Stomach smooth muscle (tissue), 2 donors: Measurements from ENCODE around the gene ECSCR.

Source experiments
- H3K27ac ChIP-seq: one replicate; pipeline ENCODE4 v1.7.0; 2013; ENCODE audit warnings: mild to moderate bottlenecking, low read length, inconsistent platforms
- H3K27me3 ChIP-seq, 2 donors: one replicate each; pipeline ENCODE4 v1.7.0; 2013; ENCODE audit warnings: low read length in 2 of 2; ENCODE audit not compliant: insufficient read depth in 2 of 2, control insufficient read depth in 1 of 2
- H3K36me3 ChIP-seq, 2 donors: one replicate each; pipeline ENCODE4 v1.7.0; 2013; ENCODE audit warnings: low read length in 2 of 2; ENCODE audit not compliant: control insufficient read depth in 2 of 2, insufficient read depth in 2 of 2
- H3K4me1 ChIP-seq: one replicate; pipeline ENCODE4 v1.7.0; 2013; ENCODE audit warnings: low read length; ENCODE audit not compliant: control insufficient read depth, insufficient read depth
- H3K4me3 ChIP-seq, 2 donors: one replicate each; pipeline ENCODE4 v1.7.0; 2013; ENCODE audit warnings: low read length in 2 of 2
- H3K9ac ChIP-seq, 2 donors: one replicate each; pipeline ENCODE4 v1.7.0; 2013; ENCODE audit warnings: low read length in 2 of 2, mild to moderate bottlenecking in 1 of 2
- H3K9me3 ChIP-seq, 2 donors: one replicate each; pipeline ENCODE4 v1.7.0; 2013; ENCODE audit warnings: low read length in 2 of 2; ENCODE audit not compliant: control insufficient read depth in 2 of 2
- donor health status: healthy.
- donor health status: Pancreatic carcinoma.

ECSCR gene

DNA sequence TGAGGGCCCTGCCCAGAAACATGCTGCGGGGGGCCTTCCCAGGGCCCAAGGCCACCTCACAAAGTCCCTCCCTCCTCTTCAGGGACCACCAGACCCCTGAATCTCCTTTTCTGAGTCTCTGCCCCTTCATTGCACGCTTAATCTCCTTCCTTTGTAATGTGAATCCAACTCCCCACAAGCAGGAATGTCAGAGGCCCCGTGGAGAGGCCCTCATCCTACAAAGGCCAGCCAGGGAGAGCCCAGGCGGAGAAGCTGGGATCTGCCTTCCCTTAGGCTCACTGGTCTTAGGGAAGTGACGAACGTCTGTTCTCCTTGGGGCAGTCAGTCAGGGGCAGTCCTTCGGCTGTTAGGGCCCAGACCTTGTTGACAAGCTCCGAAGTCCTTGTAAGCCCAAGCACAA, 10.6 kb upstream of the ECSCR start:
- Histone ChIP-seq H3K27me3 (no peaks in the 10 kb centered on the region), H3K4me3 (no peak overlapping the region), H3K9me3 (no peaks in the 10 kb centered on the region), H3K4me1 (peaks cover 10% of the 10 kb centered on the region), H3K9ac (no peak overlapping the region), H3K27ac (peak overlapping the region; percentile 11), H3K36me3 (peaks cover 0 to 3% of the 10 kb centered on the region in 2 donors)

DNA sequence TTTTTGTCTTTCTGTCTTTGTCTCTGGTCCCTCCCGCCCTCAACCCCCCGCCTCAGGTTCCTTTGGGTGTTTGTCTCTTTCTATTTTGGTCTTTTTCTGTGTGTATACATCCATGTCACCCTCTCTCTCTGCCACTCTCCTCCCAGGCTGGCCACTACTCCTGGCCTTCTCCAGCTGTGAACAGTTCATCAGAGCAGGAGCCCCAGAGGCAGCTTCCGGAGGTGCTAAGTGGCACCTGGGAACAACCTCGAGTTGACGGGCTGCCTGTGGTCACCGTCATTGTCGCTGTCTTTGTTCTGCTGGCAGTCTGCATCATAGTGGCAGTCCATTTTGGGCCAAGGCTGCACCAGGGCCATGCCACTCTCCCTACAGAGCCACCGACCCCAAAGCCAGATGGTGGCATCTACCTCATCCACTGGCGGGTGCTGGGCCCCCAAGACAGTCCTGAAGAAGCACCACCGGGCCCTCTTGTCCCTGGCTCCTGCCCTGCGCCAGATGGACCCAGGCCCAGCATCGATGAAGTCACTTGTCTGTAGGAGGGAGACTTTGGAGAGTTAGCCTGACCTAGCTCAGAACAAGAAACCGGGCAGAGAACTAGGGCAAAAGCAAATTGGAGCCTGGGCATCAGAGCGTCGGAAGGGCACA, 10.0 kb upstream of the ECSCR start:
- no peaks in the 10 kb centered on the region for H3K9me3 ChIP-seq
- no peak overlapping the region for H3K9ac ChIP-seq
- peaks cover 0 to 3% of the 10 kb centered on the region in 2 donors for H3K36me3 ChIP-seq
- no peaks in the 10 kb centered on the region for H3K27me3 ChIP-seq
- H3K4me1 ChIP-seq, result peaks cover 10% of the 10 kb centered on the region
- H3K27ac ChIP-seq, result peak overlapping the region; percentile 11
- no peak overlapping the region for H3K4me3 ChIP-seq

DNA sequence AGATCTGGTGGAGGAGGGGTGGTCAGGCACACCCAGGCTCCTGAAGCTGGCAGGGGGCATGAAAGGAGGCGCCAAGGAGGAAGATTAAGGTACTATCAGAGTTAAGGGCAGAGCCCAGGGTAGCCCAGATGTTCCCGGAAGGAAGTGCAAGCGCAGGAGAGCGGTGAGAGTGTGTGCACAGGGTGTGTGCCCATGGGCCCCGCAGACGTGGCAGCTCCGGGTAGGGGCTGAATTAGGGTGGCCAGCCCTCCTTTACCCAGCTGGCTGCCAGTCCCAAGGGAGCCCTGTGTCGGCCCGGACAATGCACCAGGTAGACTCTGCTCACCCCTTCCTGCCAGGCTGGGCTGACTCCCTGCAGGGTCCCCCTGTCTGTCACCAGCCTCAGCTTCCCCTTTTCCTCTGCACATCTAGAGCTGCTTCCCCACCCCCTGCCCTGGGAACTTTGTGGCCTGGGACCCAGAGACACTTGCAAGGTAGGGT, 8.3 kb upstream of the ECSCR start, which contains the start of gene SMIM33:
Gene SMIM33, plus strand, starts transcription at position 184 of the 480 bp plus-strand sequence. Its CDS starts 118 bp downstream, at position 302.
- Histone ChIP-seq H3K36me3 (peaks cover 0 to 3% of the 10 kb centered on the region in 2 donors), H3K4me3 (no peak within 1 kb of the TSS), H3K9ac (no peak within 1 kb of the TSS), H3K27ac (no peak within 1 kb of the TSS), H3K9me3 (no peaks in the 10 kb centered on the region), H3K27me3 (no peaks in the 10 kb centered on the region), H3K4me1 (peaks cover 10% of the 10 kb centered on the region)

DNA sequence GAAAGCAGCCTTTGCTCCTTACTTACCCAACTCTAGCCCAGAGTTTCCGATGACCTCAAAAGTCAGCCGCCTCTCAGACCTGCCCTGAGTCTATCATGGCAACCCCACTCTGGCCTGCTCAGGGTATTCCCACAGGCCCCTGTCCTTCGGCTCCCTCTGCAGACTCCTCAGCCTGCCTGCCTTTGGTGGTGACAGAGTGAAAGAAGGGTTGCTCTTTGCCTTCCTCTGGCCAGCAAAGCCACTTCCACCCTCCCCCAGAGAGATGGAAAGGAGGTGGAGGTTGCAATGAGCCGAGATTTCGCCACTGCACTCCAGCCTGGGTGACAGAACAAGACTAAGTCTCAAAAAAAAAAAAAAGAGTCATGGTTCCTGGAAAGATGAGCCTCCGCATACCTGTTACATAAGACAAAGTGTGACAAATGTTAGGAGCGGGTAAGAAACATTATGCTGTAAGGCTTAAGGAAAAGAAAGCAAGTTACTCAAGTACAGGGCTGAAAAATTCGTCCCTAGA, 5.9 kb upstream of the ECSCR start:
- Histone ChIP-seq H3K27ac (no peak overlapping the region), H3K4me1 (no peaks in the 10 kb centered on the region), H3K36me3 (no peaks in the 10 kb centered on the region), H3K9ac (no peak overlapping the region), H3K27me3 (no peaks in the 10 kb centered on the region), H3K4me3 (no peak overlapping the region), H3K9me3 (no peaks in the 10 kb centered on the region)

DNA sequence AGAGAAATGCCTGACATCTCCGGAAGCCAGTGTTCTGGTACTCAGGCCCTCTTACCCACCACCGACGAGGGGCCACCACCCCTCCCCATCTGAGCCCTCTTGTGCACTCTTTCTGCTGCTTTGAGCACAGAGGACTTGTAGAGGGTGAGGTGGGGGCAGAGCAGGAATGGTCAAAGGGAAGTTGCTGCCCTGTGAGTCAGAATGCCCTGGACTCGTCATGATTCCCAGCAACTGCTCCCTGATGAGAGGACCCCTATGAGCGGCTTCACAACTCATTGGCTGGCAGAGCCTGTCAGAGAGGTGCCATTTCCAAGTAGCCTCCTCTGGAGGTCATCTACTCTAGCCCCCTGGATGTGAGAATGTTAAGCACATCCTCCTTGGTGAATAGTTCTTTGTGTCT, 845 bp downstream of the ECSCR start:
- no peaks in the 10 kb centered on the region for H3K9me3 ChIP-seq
- no peaks in the 10 kb centered on the region for H3K36me3 ChIP-seq
- H3K4me1 ChIP-seq, result no peaks in the 10 kb centered on the region
- H3K27me3 ChIP-seq, result no peaks in the 10 kb centered on the region
- no peak overlapping the region for H3K27ac ChIP-seq
- H3K9ac ChIP-seq, result no peak overlapping the region
- H3K4me3 ChIP-seq, result peak overlapping the region in 1 of 2 donors; percentile 49

DNA sequence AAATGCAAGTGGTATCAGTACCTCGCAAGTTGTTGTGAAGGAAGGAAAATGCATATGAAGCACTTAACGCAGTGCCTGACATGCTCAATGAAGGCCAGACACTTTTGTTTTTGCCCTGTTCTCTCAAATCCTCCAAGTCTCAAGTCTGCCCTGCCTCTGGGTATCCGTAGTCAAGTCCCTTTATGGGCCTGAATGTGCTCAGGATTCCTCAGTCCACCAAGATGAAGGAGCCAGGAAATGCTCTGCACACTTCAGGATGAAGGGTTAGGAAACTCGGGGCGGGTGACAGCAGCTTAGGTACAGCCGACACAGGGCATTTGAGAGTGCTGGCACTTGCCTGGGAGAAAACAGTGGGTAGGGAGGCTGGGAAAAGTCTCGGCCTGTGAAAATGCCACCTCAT, 1.4 kb downstream of the ECSCR start:
- no peaks in the 10 kb centered on the region for H3K27me3 ChIP-seq
- peak overlapping the region in 1 of 2 donors; percentile 49 for H3K4me3 ChIP-seq
- H3K36me3 ChIP-seq, result no peaks in the 10 kb centered on the region
- no peaks in the 10 kb centered on the region for H3K9me3 ChIP-seq
- H3K4me1 ChIP-seq, result no peaks in the 10 kb centered on the region
- no peak overlapping the region for H3K9ac ChIP-seq
- no peak overlapping the region for H3K27ac ChIP-seq

DNA sequence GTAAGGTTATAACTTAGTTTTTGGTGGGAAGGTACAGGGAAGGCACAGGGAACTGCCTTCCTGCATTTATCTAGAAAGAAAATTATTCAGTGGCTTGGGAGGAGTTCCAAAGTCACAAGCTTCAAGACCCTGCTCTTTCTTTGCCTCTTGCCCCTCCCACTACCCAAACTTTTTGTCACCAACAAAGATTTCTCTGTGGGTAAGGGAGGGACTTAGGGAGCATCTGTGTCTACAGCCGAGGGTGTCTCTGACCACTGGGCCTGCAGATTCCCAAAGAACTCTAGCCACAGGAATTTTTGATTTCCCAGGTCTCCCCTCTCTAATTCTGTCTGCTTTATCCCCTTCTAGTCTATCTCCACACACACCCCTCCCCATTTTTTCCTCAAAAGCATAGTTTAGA, 2.1 kb downstream of the ECSCR start:
- H3K9ac ChIP-seq, result no peak overlapping the region
- no peak overlapping the region for H3K27ac ChIP-seq
- H3K4me3 ChIP-seq, result no peak overlapping the region
- no peaks in the 10 kb centered on the region for H3K27me3 ChIP-seq
- H3K4me1 ChIP-seq, result no peaks in the 10 kb centered on the region
- no peaks in the 10 kb centered on the region for H3K36me3 ChIP-seq
- H3K9me3 ChIP-seq, result no peaks in the 10 kb centered on the region

DNA sequence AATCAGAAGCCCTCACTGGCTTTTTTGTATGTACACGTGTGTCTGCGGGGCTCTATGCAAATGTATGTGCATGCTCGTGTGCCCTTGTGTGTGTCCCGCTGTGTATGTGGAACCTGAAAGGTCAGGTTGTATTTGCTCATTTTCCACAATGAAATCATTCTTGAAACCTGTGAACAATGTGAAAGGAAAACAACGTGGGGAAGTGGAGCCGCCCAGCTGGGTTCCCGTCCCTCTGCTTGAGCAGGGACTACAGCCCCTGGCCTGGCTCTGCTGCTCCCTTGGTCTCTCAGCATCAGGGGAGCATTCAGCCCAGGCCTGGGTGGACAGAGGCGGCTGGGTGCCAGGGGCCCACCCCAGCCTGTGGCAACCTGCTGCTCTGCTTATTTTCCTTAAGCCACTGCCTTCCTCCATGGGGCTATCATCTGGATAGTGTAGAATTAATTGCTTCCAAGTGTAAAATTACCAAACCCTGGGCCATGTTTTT, 3.0 kb downstream of the ECSCR start:
- Histone ChIP-seq H3K27me3 (no peaks in the 10 kb centered on the region), H3K9ac (no peak overlapping the region), H3K27ac (no peak overlapping the region), H3K9me3 (no peaks in the 10 kb centered on the region), H3K36me3 (no peaks in the 10 kb centered on the region), H3K4me1 (no peaks in the 10 kb centered on the region), H3K4me3 (no peak overlapping the region)

DNA sequence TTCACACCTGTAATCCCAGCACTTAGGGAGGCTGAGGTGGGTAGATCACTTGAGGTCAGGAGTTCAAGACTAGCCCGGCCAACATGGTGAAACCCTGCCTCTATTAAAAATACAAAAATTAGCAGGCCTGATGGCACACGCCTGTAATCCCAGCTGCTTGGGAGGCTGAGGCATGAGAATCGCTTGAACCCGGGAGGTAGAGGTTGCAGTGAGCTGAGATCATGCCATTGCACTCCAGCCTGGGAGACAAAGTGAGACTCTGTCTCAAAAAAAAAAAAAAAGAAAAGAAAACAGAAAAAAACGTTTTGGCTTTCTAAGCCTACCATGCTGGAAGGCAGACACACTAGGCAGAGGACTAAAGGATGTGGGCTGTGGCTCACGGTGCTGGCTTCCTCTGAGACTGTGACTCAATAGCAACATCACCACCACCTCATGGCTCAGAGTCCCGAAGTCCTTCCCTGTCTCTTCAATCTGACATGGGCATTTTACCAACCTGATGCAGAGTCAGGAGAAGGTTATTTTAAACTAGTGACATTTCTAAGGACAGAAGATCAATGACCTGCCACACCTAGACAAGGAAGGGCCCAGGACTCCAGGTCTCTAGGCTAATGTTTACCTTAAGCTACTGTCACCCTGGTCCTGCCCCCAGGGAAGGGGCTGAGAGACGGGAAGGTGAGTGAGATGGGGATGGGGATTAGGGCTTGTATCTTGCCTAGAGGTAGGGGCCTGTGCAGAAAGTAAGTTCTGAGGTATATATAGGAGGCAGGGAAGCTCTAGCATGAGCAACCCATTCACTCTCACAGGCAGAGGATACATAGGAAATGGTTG, 3.7 kb downstream of the ECSCR start:
- no peaks in the 10 kb centered on the region for H3K36me3 ChIP-seq
- no peaks in the 10 kb centered on the region for H3K27me3 ChIP-seq
- H3K4me3 ChIP-seq, result no peak overlapping the region
- H3K9ac ChIP-seq, result no peak overlapping the region
- no peaks in the 10 kb centered on the region for H3K9me3 ChIP-seq
- H3K27ac ChIP-seq, result no peak overlapping the region
- H3K4me1 ChIP-seq, result no peaks in the 10 kb centered on the region

DNA sequence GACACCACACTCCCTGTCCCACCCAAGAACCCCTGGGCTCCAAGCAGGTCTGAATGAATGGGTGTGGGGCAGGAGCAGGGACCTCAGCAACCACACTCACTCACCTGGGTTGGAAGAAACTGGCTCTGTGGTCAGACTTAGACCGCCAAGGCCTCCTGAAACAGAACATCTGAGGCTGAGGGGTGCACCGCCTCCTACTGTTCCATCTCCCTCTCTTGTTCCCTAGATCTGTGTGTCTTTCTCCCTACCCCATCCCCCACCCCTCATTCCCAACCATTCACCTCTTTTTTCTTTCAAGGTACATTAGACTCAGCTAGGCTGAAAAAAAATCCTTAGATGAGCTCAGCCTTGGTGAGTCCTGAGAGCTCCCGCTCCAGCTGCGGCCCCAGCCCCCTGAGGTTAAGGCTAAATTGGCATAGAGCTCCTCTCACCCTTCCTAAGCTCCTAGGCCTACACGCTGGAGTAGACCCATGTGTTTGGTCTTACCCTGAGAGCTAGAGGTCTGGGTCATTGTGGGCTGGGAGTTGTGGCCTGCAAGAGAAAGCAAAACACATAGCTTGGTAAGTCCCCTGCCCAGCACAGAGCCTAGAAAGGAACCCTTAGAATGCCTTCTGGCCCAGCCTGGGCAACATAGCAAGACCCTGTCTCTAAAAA, 4.8 kb downstream of the ECSCR start:
- H3K4me3 ChIP-seq, result no peak overlapping the region
- no peak overlapping the region for H3K9ac ChIP-seq
- H3K27me3 ChIP-seq, result no peaks in the 10 kb centered on the region
- H3K27ac ChIP-seq, result no peak overlapping the region
- H3K9me3 ChIP-seq, result no peaks in the 10 kb centered on the region
- H3K4me1 ChIP-seq, result no peaks in the 10 kb centered on the region
- H3K36me3 ChIP-seq, result no peaks in the 10 kb centered on the region
